Measurements from ENCODE around the gene PIGH.

DNA sequence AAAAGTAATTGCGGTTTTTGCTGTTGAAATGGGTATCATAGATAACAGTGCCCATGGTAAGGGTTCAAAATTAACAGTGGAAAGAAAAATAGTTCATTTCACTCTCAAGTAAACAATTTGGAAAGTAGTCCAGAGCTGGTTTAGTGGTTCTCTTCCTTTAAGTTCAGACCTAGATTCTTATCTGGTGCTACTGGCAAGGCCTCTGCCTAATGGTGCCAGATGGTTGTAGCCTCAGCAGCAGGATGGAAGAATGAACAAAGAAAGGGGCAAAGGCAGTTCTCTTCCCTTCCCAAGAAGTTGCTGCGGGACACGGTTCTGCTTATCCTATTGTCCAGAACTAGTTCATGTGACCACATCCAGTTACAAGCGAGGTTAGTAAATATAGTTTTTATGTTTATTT lies 30.1 kb upstream of the PIGH start:
- TF ChIP-seq, protein P1, sequence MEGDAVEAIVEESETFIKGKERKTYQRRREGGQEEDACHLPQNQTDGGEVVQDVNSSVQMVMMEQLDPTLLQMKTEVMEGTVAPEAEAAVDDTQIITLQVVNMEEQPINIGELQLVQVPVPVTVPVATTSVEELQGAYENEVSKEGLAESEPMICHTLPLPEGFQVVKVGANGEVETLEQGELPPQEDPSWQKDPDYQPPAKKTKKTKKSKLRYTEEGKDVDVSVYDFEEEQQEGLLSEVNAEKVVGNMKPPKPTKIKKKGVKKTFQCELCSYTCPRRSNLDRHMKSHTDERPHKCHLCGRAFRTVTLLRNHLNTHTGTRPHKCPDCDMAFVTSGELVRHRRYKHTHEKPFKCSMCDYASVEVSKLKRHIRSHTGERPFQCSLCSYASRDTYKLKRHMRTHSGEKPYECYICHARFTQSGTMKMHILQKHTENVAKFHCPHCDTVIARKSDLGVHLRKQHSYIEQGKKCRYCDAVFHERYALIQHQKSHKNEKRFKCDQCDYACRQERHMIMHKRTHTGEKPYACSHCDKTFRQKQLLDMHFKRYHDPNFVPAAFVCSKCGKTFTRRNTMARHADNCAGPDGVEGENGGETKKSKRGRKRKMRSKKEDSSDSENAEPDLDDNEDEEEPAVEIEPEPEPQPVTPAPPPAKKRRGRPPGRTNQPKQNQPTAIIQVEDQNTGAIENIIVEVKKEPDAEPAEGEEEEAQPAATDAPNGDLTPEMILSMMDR (IDR thresholded peaks at IDR 0.05; ENCODE audit: poor library complexity), result no peak
- TF ChIP-seq EZH2 (IDR thresholded peaks at IDR 0.05; ENCODE audit: borderline replicate concordance) (no peak), EZH2phosphoT487 (IDR thresholded peaks at IDR 0.05; ENCODE audit: low read depth, severe bottlenecking, unreplicated experiment) (no peak)

Data from hepatocyte (in vitro differentiated cells).